ENCODE results near the gene EPHA7. TPM values are rescaled to one million over a fixed set of nuclear protein-coding genes. Genes with fewer than 3 reads are reported as not detected.

The EPHA7 gene
- total and polyA plus RNA-seq, 2 of the 4 experiments (the other 2 are of a cell fraction), result not detected

DNA sequence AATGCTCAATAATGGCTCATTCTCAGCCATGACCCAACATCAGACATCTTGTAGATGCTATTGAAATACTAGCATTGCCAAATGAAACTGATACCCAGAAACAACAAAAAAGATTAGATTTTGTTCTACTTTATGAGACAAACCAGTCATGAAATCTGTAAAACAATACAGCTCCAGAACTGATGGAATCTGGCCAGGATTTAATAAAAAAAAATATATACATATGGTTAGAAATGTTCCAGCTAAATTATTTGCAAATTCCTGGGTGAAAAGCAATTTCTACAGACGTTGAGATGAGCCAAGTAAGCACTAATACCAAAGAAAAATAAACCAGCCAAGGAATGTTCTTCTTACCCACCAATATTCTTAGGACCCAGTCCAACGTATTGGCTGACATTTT is 201.3 kb downstream of the EPHA7 start:
- in situ Hi-C loops (cut with MboI; ENCODE audit: low sequenced_read_pairs) (no loop called here), intact Hi-C loops (cut with micrococcal nuclease) (no loop called here), dilution Hi-C loops (cut with HindIII; ENCODE audit: low sequenced_read_pairs, unreplicated experiment) (no loop called here)
- H2AFZ ChIP-seq (replicated peaks; ENCODE audit: low read length, poor library complexity), result no peak overlapping the region
- H3K27me3 ChIP-seq (ENCODE audit: control insufficient read depth, insufficient read depth, low read length), result no peaks in the 10 kb centered on the region
- H4K91ac ChIP-seq (ENCODE audit: insufficient read depth, low read depth, low read length), result no peak overlapping the region
- DNase-seq (no peak), ATAC-seq (ENCODE audit: low read depth) (no peak)
- H3K4me2 ChIP-seq (ENCODE audit: low read depth, low read length), result no peak overlapping the region
- H3K4me3 ChIP-seq (ENCODE audit: insufficient read depth, low read depth, low read length), result no peak overlapping the region
- no peak overlapping the region for H4K8ac ChIP-seq (ENCODE audit: low read depth in 2 of 2, low read length in 2 of 2)
- no peak overlapping the region for H3K4ac ChIP-seq (ENCODE audit: low read depth, low read length)
- no peak overlapping the region for H3K23ac ChIP-seq (ENCODE audit: low read depth, low read length)
- no peak overlapping the region for H3K14ac ChIP-seq (replicated peaks; ENCODE audit: low read depth, low read length)
- WGBS, 2 experiments (ENCODE audit: extremely low coverage in 2 of 2, insufficient read length in 1 of 2), result no CpG with 5 or more reads among the region's 2 CpGs
- H2BK120ac ChIP-seq (ENCODE audit: low read depth, low read length), result no peak overlapping the region
- H3K36me3 ChIP-seq (ENCODE audit: control insufficient read depth, insufficient read depth, low read length), result no peaks in the 10 kb centered on the region
- H4K20me1 ChIP-seq (ENCODE audit: insufficient read depth, low read length), result no peaks in the 10 kb centered on the region
- H3K4me1 ChIP-seq (ENCODE audit: control insufficient read depth, insufficient read depth, low read length), result no peaks in the 10 kb centered on the region
- no TSS peak for BruUV-seq (replicated peaks)
- H3K56ac ChIP-seq (ENCODE audit: extremely low read depth, insufficient read depth, low read length), result no peak overlapping the region
- no peaks in the 10 kb centered on the region for H3K9me1 ChIP-seq (ENCODE audit: insufficient read depth, low read length)
- no peak overlapping the region for H3K27ac ChIP-seq (ENCODE audit: insufficient read depth, low read length)
- peaks cover 1% of the 10 kb centered on the region; the same call in 1 of the 2 replicates for H3K9me3 ChIP-seq (ENCODE audit: control insufficient read depth, insufficient read depth, low read length)
- no peak overlapping the region for H2BK20ac ChIP-seq (ENCODE audit: low read depth, low read length)
- ChIA-PET POLR2A (ENCODE audit: unreplicated experiment) (no interaction called here), CTCF (no interaction called here)
- H3K18ac ChIP-seq (ENCODE audit: low read depth, low read length), result no peak overlapping the region
- no peak overlapping the region for H4K5ac ChIP-seq (ENCODE audit: low read depth, low read length)
- no peaks in the 10 kb centered on the region for H3K79me1 ChIP-seq (ENCODE audit: low read depth in 1 of 2, low read length in 2 of 2)
- H2AK9ac ChIP-seq (replicated peaks; ENCODE audit: low read depth, low read length, poor library complexity), result no peak overlapping the region
- TF ChIP-seq NFE2L2 (IDR thresholded peaks at IDR 0.05; ENCODE audit: low read depth, low read length) (no peak), MAZ (IDR thresholded peaks at IDR 0.05; ENCODE audit: borderline replicate concordance, low read depth, low read length) (no peak), RCOR1 (IDR thresholded peaks at IDR 0.05; ENCODE audit: insufficient replicate concordance, low read length) (no peak), CHD1 (IDR thresholded peaks at IDR 0.05; ENCODE audit: low read depth, low read length) (no peak), FOS (IDR thresholded peaks at IDR 0.05; ENCODE audit: low read depth, low read length) (no peak), MXI1 (IDR thresholded peaks at IDR 0.05; ENCODE audit: borderline replicate concordance, low read depth, low read length) (no peak), SMC3 (IDR thresholded peaks at IDR 0.05; ENCODE audit: low read depth, low read length) (no peak), RAD21 (IDR thresholded peaks at IDR 0.05; ENCODE audit: low read length) (no peak), BHLHE40 (IDR thresholded peaks at IDR 0.05; ENCODE audit: low read depth, low read length) (no peak), POLR2A (IDR thresholded peaks at IDR 0.05; ENCODE audit: low read depth, low read length) (no peak), MAFK (IDR thresholded peaks at IDR 0.05; ENCODE audit: low read depth, low read length) (no peak), CEBPB (IDR thresholded peaks at IDR 0.05; ENCODE audit: low read depth, low read length) (no peak), RFX5 (IDR thresholded peaks at IDR 0.05; ENCODE audit: low read depth, low read length) (no peak)
- TF ChIP-seq, protein P1, sequence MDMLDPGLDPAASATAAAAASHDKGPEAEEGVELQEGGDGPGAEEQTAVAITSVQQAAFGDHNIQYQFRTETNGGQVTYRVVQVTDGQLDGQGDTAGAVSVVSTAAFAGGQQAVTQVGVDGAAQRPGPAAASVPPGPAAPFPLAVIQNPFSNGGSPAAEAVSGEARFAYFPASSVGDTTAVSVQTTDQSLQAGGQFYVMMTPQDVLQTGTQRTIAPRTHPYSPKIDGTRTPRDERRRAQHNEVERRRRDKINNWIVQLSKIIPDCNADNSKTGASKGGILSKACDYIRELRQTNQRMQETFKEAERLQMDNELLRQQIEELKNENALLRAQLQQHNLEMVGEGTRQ (IDR thresholded peaks at IDR 0.05; ENCODE audit: low read depth, low read length), result no peak
- TF ChIP-seq, protein P2, sequence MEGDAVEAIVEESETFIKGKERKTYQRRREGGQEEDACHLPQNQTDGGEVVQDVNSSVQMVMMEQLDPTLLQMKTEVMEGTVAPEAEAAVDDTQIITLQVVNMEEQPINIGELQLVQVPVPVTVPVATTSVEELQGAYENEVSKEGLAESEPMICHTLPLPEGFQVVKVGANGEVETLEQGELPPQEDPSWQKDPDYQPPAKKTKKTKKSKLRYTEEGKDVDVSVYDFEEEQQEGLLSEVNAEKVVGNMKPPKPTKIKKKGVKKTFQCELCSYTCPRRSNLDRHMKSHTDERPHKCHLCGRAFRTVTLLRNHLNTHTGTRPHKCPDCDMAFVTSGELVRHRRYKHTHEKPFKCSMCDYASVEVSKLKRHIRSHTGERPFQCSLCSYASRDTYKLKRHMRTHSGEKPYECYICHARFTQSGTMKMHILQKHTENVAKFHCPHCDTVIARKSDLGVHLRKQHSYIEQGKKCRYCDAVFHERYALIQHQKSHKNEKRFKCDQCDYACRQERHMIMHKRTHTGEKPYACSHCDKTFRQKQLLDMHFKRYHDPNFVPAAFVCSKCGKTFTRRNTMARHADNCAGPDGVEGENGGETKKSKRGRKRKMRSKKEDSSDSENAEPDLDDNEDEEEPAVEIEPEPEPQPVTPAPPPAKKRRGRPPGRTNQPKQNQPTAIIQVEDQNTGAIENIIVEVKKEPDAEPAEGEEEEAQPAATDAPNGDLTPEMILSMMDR (conservative IDR thresholded peaks at IDR 0.05; ENCODE audit: low read depth, low read length), result no peak
- TF ChIP-seq, protein P3, sequence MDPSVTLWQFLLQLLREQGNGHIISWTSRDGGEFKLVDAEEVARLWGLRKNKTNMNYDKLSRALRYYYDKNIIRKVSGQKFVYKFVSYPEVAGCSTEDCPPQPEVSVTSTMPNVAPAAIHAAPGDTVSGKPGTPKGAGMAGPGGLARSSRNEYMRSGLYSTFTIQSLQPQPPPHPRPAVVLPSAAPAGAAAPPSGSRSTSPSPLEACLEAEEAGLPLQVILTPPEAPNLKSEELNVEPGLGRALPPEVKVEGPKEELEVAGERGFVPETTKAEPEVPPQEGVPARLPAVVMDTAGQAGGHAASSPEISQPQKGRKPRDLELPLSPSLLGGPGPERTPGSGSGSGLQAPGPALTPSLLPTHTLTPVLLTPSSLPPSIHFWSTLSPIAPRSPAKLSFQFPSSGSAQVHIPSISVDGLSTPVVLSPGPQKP (IDR thresholded peaks at IDR 0.05; ENCODE audit: borderline replicate concordance, low read depth, low read length), result no peak
- H3K9ac ChIP-seq (ENCODE audit: low read depth, low read length), result no peak overlapping the region
- no peak overlapping the region for H2BK15ac ChIP-seq (ENCODE audit: low read depth, low read length)
- no peak overlapping the region for H2BK5ac ChIP-seq (ENCODE audit: low read depth, low read length, poor library complexity, severe bottlenecking)
- H2AK5ac ChIP-seq (ENCODE audit: low read depth, low read length), result no peak overlapping the region
